Sciatic nerve (tissue), 2 donors: ENCODE measurements around the gene PHLDB3. TPM values are rescaled to one million over a fixed set of nuclear protein-coding genes. Genes with fewer than 3 reads are reported as not detected.

Source experiments
- ATAC-seq: fragments of 200-7000 bp; cut with Tn5 transposase; one replicate; pipeline ENCODE4 v1.9.1; 2020; ENCODE audit warnings: mild to moderate bottlenecking, moderate library complexity
- DNase-seq: peaks from one replicate; pipeline ENCODE4 v3.0.0-alpha.2; 2020; ENCODE audit warnings: low spot score
- intact Hi-C: fragments of 100-400 bp; cut with DNase I; formaldehyde crosslinking; loops from one replicate; pipeline ENCODE4 v1.14.2; 2022
- total RNA-seq: library from RNA; stranded (reverse); fragmentation: NEBNext Ultra II Directional; extraction: Animal tissue kit (Norgen Biotek cat#: 25700); gene quantifications from one replicate; pipeline ENCODE4 v1.2.1, GENCODE V29; 2021
- donor health status: DM: no; HTN: no; CAD: no.
- donor health status: DM: no; HTN: no; CAD: no.

Gene PHLDB3
- total RNA-seq, 1 donor from 2014 or later: 12.7 TPM

DNA sequence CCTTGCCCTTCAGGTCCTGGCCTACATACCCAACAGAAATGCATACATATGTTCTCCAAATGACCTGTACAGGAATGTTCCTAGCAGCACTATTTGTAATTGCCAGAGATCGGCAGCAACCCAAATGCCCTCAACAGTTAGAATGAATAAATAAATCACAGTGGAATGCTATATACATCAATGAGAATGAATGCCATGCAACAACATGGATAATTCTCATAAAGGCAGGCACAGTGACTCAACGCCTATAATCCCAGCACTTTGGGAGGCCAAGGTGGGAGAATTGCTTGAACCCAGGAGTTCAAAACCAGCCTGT is 71.2 kb downstream of the PHLDB3 start:
- intact Hi-C loops: no loop called here
- ATAC-seq: no peak
- no peak for DNase-seq

DNA sequence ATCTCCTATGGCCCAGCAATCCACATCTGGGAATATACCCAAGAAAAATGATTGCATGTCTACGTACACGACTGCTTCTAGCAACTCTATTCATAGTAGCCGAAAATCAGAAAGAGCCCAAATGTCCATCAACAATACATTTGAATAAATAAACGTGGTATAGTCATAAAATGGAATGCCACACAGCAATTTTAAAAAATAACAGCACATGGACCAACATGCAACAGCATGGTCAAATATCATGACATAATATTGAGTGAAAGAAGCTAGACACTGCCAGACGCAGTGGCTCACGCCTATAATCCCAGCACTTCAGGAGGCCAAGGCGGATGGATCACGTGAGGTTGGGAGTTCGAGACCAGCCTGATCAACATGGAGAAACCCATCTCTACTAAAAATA is 73.6 kb downstream of the PHLDB3 start:
- intact Hi-C loops: no loop called here
- DNase-seq (no peak), ATAC-seq (no peak)

DNA sequence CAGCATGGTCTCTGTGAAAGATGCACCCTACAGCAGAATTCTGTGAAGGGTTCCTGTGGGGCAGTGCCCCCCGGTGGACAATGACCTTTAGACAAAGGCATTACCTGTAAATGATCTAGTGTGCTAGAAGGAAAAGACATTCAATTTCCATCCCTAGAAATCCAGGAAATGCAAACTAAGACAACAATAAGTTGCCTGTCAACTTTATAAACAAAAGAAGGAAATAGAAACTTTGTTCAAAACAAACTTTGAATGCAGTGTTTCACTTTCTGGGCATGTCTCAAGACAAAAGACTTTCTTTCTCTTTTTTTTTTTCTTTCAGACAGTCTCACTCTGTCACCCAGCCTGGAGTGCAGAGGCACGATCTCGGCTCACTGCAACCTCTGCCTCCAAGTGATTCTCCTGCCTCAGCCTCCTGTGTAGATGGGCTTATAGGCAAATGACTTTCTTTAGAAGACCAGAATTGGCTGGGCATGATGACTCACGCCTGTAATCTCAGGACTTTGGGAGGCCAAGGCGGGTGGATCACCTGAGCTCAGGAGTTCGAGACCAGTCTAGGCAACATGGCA is 74.3 kb downstream of the PHLDB3 start:
- DNase-seq (no peak), ATAC-seq (no peak)
- intact Hi-C loops: no loop called here

DNA sequence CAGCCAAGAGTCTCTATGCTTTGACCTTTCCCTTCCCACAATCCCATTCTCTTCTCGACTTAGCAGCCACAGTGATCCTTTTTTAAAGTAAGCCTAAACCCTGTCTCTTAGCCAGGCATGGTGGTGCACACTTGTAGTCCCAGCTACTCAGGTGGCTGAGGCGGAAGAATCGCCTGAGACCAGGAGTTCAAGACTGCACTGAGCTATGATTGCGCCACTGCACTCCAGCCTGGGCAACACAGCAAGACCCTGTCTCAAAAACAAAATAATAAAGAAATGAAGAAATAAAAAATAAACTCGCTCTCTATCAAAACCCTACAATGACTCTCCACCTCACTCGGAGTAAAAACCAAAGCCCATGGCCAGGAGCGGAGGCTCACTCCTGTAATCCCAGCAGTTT is 75.2 kb downstream of the PHLDB3 start:
- no peak for DNase-seq
- intact Hi-C loops: no loop called here
- ATAC-seq: no peak

DNA sequence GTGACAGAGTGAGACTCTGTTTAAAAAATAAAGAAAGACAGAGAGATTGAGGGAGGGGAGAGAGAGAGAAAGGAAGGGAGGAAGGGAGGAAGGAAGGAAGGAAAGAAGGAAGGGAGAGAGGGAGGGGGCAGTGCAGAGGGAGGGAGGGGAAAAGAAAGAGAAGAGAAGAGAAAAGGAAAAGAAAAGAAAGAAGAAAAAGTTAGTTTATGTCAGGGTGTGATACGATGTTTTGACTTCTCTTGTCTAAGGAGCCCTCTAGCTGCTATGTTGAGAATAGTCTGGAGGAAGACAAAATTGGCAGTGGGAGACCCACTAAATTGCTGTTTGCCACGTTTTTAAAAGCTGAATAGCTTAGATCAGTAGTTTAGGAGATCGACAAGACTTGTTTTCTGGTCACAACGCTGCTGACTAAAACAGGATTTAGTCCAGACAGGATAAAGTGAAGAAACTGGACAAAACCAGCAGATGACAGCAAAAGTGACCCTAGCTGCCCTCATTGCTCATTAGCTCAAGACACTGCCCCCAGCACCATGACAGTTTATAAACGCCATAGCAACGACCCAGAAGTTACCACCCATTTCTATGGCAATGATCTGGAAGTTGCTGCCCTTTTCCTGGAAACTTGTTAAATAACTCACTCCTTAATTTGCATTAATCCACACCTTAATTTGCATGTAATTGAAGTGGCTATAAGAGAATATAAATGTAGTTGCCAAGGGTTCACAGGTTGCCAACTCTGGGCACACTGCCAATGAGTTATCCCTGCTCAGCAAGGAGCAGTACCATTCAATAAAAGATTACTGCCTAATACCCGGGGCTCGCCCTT is 78.8 kb downstream of the PHLDB3 start:
- ATAC-seq: no peak
- intact Hi-C loops: no loop called here
- DNase-seq: no peak

Other genes starting within 250 kb of the PHLDB3 start
- not detected for gene PSG9, start 235.2 kb downstream of the PHLDB3 start, total RNA-seq
- 19.3 TPM for gene CD177, start 151.1 kb downstream of the PHLDB3 start, total RNA-seq
- gene TEX101, start 89.9 kb downstream of the PHLDB3 start, total RNA-seq: not detected
- gene LYPD3, start 39.1 kb downstream of the PHLDB3 start, total RNA-seq: 1.6 TPM
- gene ETHE1, start 22.5 kb upstream of the PHLDB3 start, total RNA-seq: 33.3 TPM
- 5.3 TPM for gene ZNF575, start 28.4 kb upstream of the PHLDB3 start, total RNA-seq
- gene XRCC1, start 70.8 kb upstream of the PHLDB3 start, total RNA-seq: 24.8 TPM
- gene PINLYP, start 71.1 kb upstream of the PHLDB3 start, total RNA-seq: 8.0 TPM
- 22.2 TPM for gene IRGQ, start 91.4 kb upstream of the PHLDB3 start, total RNA-seq
- 14.3 TPM for gene ZNF576, start 91.8 kb upstream of the PHLDB3 start, total RNA-seq
- gene SRRM5, start 107.3 kb upstream of the PHLDB3 start, total RNA-seq: 0.58 TPM
- 39.1 TPM for gene ZNF428, start 114.9 kb upstream of the PHLDB3 start, total RNA-seq
- 175 TPM for gene CADM4, start 135.1 kb upstream of the PHLDB3 start, total RNA-seq
- 36.9 TPM for gene PLAUR, start 165.4 kb upstream of the PHLDB3 start, total RNA-seq
- not detected for gene IRGC, start 211.3 kb upstream of the PHLDB3 start, total RNA-seq